T-helper 1 cell treated with Interleukin-12 subunit alpha and Interleukin-12 subunit beta and Interleukin-4 antibody, amounts not matched to agents 30 μg/mL and 1 μg/mL, for 36 hours (primary cell): Measurements from ENCODE around the gene KRT85.

Source experiments
- H3K27ac Mint-ChIP-seq: one replicate; pipeline ENCODE4 v1.8.0; 2021; ENCODE audit warnings: mild to moderate bottlenecking, mixed read lengths
- H3K27me3 Mint-ChIP-seq: one replicate; pipeline ENCODE4 v1.8.0; 2021; ENCODE audit warnings: low read depth, mixed read lengths
- H3K36me3 Mint-ChIP-seq: one replicate; pipeline ENCODE4 v1.8.0; 2021; ENCODE audit warnings: low read depth, mixed read lengths
- H3K4me1 Mint-ChIP-seq: one replicate; pipeline ENCODE4 v1.8.0; 2021; ENCODE audit warnings: low read depth, mixed read lengths
- H3K4me3 Mint-ChIP-seq: one replicate; pipeline ENCODE4 v1.8.0; 2021; ENCODE audit warnings: mild to moderate bottlenecking, moderate library complexity, mixed read lengths
- H3K9me3 Mint-ChIP-seq: one replicate; pipeline ENCODE4 v1.8.0; 2021; ENCODE audit warnings: mixed read lengths

The KRT85 gene

GRCh38 chr12:52364061-52364460, 3.2 kb downstream of the KRT85 start:
- no peak overlapping the region for H3K4me3 Mint-ChIP-seq
- H3K9me3 Mint-ChIP-seq, result no peaks in the 10 kb centered on the region
- H3K4me1 Mint-ChIP-seq, result peaks cover under 1% of the 10 kb centered on the region
- H3K36me3 Mint-ChIP-seq, result no peaks in the 10 kb centered on the region
- no peak overlapping the region for H3K27ac Mint-ChIP-seq
- peaks cover 5% of the 10 kb centered on the region for H3K27me3 Mint-ChIP-seq

- Mint-ChIP-seq H3K4me1 (peaks cover 8% of the 10 kb centered on the region), H3K27me3 (no peaks in the 10 kb centered on the region)
These were observed 4.1 kb downstream of the KRT85 start for GRCh38 chr12:52363111-52363679.

GRCh38 chr12:52362118-52362726, 5.1 kb downstream of the KRT85 start:
- no peaks in the 10 kb centered on the region for H3K36me3 Mint-ChIP-seq
- H3K4me3 Mint-ChIP-seq, result no peak overlapping the region
- no peaks in the 10 kb centered on the region for H3K9me3 Mint-ChIP-seq
- no peak overlapping the region for H3K27ac Mint-ChIP-seq
- H3K4me1 Mint-ChIP-seq, result peaks cover 8% of the 10 kb centered on the region
- no peaks in the 10 kb centered on the region for H3K27me3 Mint-ChIP-seq

More at GRCh38 chr12:52363111-52363679, 4.1 kb downstream of the KRT85 start:
- Mint-ChIP-seq H3K27ac (no peak overlapping the region), H3K4me3 (no peak overlapping the region), H3K36me3 (no peaks in the 10 kb centered on the region), H3K9me3 (no peaks in the 10 kb centered on the region)

GRCh38 chr12:52361553-52361952, 5.7 kb downstream of the KRT85 start:
- H3K4me1 Mint-ChIP-seq, result peaks cover 8% of the 10 kb centered on the region
- H3K36me3 Mint-ChIP-seq, result no peaks in the 10 kb centered on the region
- no peaks in the 10 kb centered on the region for H3K27me3 Mint-ChIP-seq
- no peak overlapping the region for H3K27ac Mint-ChIP-seq
- no peaks in the 10 kb centered on the region for H3K9me3 Mint-ChIP-seq
- no peak overlapping the region for H3K4me3 Mint-ChIP-seq

- H3K9me3 Mint-ChIP-seq, result no peaks in the 10 kb centered on the region
- no peak overlapping the region for H3K4me3 Mint-ChIP-seq
- H3K27me3 Mint-ChIP-seq, result no peaks in the 10 kb centered on the region
- no peaks in the 10 kb centered on the region for H3K36me3 Mint-ChIP-seq
- no peak overlapping the region for H3K27ac Mint-ChIP-seq
- peaks cover 8% of the 10 kb centered on the region for H3K4me1 Mint-ChIP-seq
These were observed 6.5 kb downstream of the KRT85 start for GRCh38 chr12:52360663-52361271.

- H3K4me3 Mint-ChIP-seq, result no peak overlapping the region
- H3K27ac Mint-ChIP-seq, result no peak overlapping the region
- no peaks in the 10 kb centered on the region for H3K27me3 Mint-ChIP-seq
- H3K36me3 Mint-ChIP-seq, result no peaks in the 10 kb centered on the region
- no peaks in the 10 kb centered on the region for H3K9me3 Mint-ChIP-seq
- peaks cover 8% of the 10 kb centered on the region for H3K4me1 Mint-ChIP-seq
These were observed 7.1 kb downstream of the KRT85 start for GRCh38 chr12:52360106-52360662.

GRCh38 chr12:52359621-52360061, 7.6 kb downstream of the KRT85 start:
- Mint-ChIP-seq H3K36me3 (no peaks in the 10 kb centered on the region), H3K4me3 (no peak overlapping the region), H3K4me1 (peaks cover 8% of the 10 kb centered on the region), H3K9me3 (no peaks in the 10 kb centered on the region), H3K27me3 (no peaks in the 10 kb centered on the region), H3K27ac (peak overlapping the region; percentile 8)

- H3K4me3 Mint-ChIP-seq, result no peak overlapping the region
- H3K4me1 Mint-ChIP-seq, result peaks cover 8% of the 10 kb centered on the region
- H3K27me3 Mint-ChIP-seq, result peaks cover 4% of the 10 kb centered on the region
- H3K9me3 Mint-ChIP-seq, result no peaks in the 10 kb centered on the region
- no peaks in the 10 kb centered on the region for H3K36me3 Mint-ChIP-seq
- H3K27ac Mint-ChIP-seq, result no peak overlapping the region
These were observed 8.5 kb downstream of the KRT85 start for GRCh38 chr12:52358575-52359350.

GRCh38 chr12:52356762-52357580, 10.3 kb downstream of the KRT85 start:
- peaks cover 12% of the 10 kb centered on the region for H3K27me3 Mint-ChIP-seq
- H3K4me3 Mint-ChIP-seq, result no peak overlapping the region
- no peaks in the 10 kb centered on the region for H3K9me3 Mint-ChIP-seq
- H3K27ac Mint-ChIP-seq, result no peak overlapping the region
- H3K36me3 Mint-ChIP-seq, result no peaks in the 10 kb centered on the region
- peaks cover 8% of the 10 kb centered on the region for H3K4me1 Mint-ChIP-seq

GRCh38 chr12:52356031-52356761, 11.1 kb downstream of the KRT85 start:
- Mint-ChIP-seq H3K9me3 (no peaks in the 10 kb centered on the region), H3K27ac (no peak overlapping the region), H3K36me3 (no peaks in the 10 kb centered on the region), H3K4me1 (peaks cover 11% of the 10 kb centered on the region), H3K4me3 (no peak overlapping the region), H3K27me3 (peaks cover 15% of the 10 kb centered on the region)

- H3K27me3 Mint-ChIP-seq, result peaks cover 15% of the 10 kb centered on the region
- H3K4me1 Mint-ChIP-seq, result peaks cover 11% of the 10 kb centered on the region
- no peaks in the 10 kb centered on the region for H3K9me3 Mint-ChIP-seq
- no peaks in the 10 kb centered on the region for H3K36me3 Mint-ChIP-seq
- no peak overlapping the region for H3K4me3 Mint-ChIP-seq
- no peak overlapping the region for H3K27ac Mint-ChIP-seq
These were observed 12.1 kb downstream of the KRT85 start for GRCh38 chr12:52355176-52355575.

GRCh38 chr12:52354200-52354599, 13.1 kb downstream of the KRT85 start:
- no peak overlapping the region for H3K27ac Mint-ChIP-seq
- no peaks in the 10 kb centered on the region for H3K36me3 Mint-ChIP-seq
- H3K4me1 Mint-ChIP-seq, result peaks cover 11% of the 10 kb centered on the region
- H3K27me3 Mint-ChIP-seq, result peaks cover 18% of the 10 kb centered on the region
- H3K9me3 Mint-ChIP-seq, result no peaks in the 10 kb centered on the region
- no peak overlapping the region for H3K4me3 Mint-ChIP-seq

GRCh38 chr12:52353766-52354165, 13.5 kb downstream of the KRT85 start:
- H3K27ac Mint-ChIP-seq, result no peak overlapping the region
- H3K4me3 Mint-ChIP-seq, result no peak overlapping the region

More at GRCh38 chr12:52353766-52354165, 13.5 kb downstream of the KRT85 start:
- Mint-ChIP-seq H3K27me3 (peaks cover 19% of the 10 kb centered on the region), H3K9me3 (no peaks in the 10 kb centered on the region), H3K4me1 (peaks cover 8% of the 10 kb centered on the region), H3K36me3 (no peaks in the 10 kb centered on the region)
